NCI-H446 treated with DMSO at 0.1 percent for 48 hours (cell line): ENCODE measurements around the gene ACBD6.
A peak's percentile ranks its signal among the peaks of the same experiment; 100 is the strongest.

ENCODE experiments used
- DNase-seq: peaks from one replicate; lab custom pipeline; 2025; lab: John Stamatoyannopoulos, UW

ACBD6 gene

GRCh38 chr1:180370597-180370996 is 131.8 kb downstream of the ACBD6 start:
- no peak for DNase-seq

GRCh38 chr1:180370188-180370587 is 132.2 kb downstream of the ACBD6 start:
- no peak for DNase-seq

GRCh38 chr1:180369061-180369460 is 133.3 kb downstream of the ACBD6 start:
- no peak for DNase-seq

- DNase-seq, result no peak
Observed at GRCh38 chr1:180366371-180367068, 135.9 kb downstream of the ACBD6 start.

- no peak for DNase-seq
Observed at GRCh38 chr1:180365039-180365438, 137.3 kb downstream of the ACBD6 start.

- no peak for DNase-seq
Observed at GRCh38 chr1:180363246-180363995, 139.0 kb downstream of the ACBD6 start.

- no peak for DNase-seq
Observed at GRCh38 chr1:180360333-180361075, 141.9 kb downstream of the ACBD6 start.

- peak; percentile 58 for DNase-seq
Observed at GRCh38 chr1:180358649-180359048, 143.7 kb downstream of the ACBD6 start.

- no peak for DNase-seq
Observed at GRCh38 chr1:180353945-180354344, 148.4 kb downstream of the ACBD6 start.

GRCh38 chr1:180352588-180352987 is 149.8 kb downstream of the ACBD6 start:
- DNase-seq, result no peak

GRCh38 chr1:180352021-180352420 is 150.4 kb downstream of the ACBD6 start:
- DNase-seq, result no peak

GRCh38 chr1:180345148-180345547 is 157.2 kb downstream of the ACBD6 start:
- DNase-seq, result no peak

GRCh38 chr1:180343921-180344769 is 158.2 kb downstream of the ACBD6 start:
- DNase-seq, result peak; percentile 89

GRCh38 chr1:180327089-180327488 is 175.3 kb downstream of the ACBD6 start:
- DNase-seq, result no peak

- DNase-seq, result no peak
Observed at GRCh38 chr1:180312926-180313325, 189.5 kb downstream of the ACBD6 start.

GRCh38 chr1:180311011-180311730 is 191.2 kb downstream of the ACBD6 start:
- no peak for DNase-seq

GRCh38 chr1:180310095-180310494 is 192.3 kb downstream of the ACBD6 start:
- no peak for DNase-seq

- no peak for DNase-seq
Observed at GRCh38 chr1:180309338-180309737, 193.0 kb downstream of the ACBD6 start.

- DNase-seq, result no peak
Observed at GRCh38 chr1:180301135-180301742, 201.1 kb downstream of the ACBD6 start.

GRCh38 chr1:180299479-180300221 is 202.7 kb downstream of the ACBD6 start:
- DNase-seq, result no peak
